HCT116 (cell line): ENCODE data around the gene TMEM132D. TPM values are rescaled to one million over a fixed set of nuclear protein-coding genes. Genes with fewer than 3 reads are reported as not detected.

Source experiments
- ATAC-seq: fragments of 200-7000 bp; cut with Tn5 transposase; 2 replicates; pipeline ENCODE4 v1.9.1; 2020; ENCODE audit warnings: mild to moderate bottlenecking, moderate library complexity
- BruUV-seq: library from RNA; stranded (reverse); fragments of 400-500 nt; replicated peaks from 2 replicates; lab custom pipeline; 2021; lab: Mats Ljungman, UMichigan
- CTCF ChIA-PET: fragments of 300-600 bp; sonication (Branson Sonifier 250); formaldehyde crosslinking; loops from one replicate; lab custom pipeline; 2021; ENCODE audit warnings: antibody characterized with exemption; lab: Charles Lee
- POLR2A ChIA-PET: fragments of 300-600, 350-600 bp; sonication (Branson Sonifier 250); formaldehyde crosslinking; loops from one replicate; lab custom pipeline; 2021; ENCODE audit warnings: antibody characterized with exemption; lab: Charles Lee
- RAD21 ChIA-PET, 2 experiments: fragments of 300-600 bp; sonication (Branson Sonifier 250); formaldehyde crosslinking; loops; one replicate each; lab custom pipeline; 2023; ENCODE audit warnings: low total read pairs in 2 of 2; ENCODE audit not compliant: uncharacterized antibody in 2 of 2, unreplicated experiment in 2 of 2, low non-redundant PET in 1 of 2; lab: Charles Lee
- DNase-seq: peaks from one replicate; pipeline ENCODE4 v3.0.0-alpha.2; 2010; ENCODE audit warnings: low read depth, low spot score
- H2AFZ ChIP-seq: fragments of 200-600 bp; shearing (Covaris generic), sonication (generic); 2 replicates; pipeline ENCODE4 v1.6.1; 2017; ENCODE audit warnings: low read depth, mixed run types, mixed read lengths, antibody characterized with exemption, low read length; ENCODE audit not compliant: poor library complexity, severe bottlenecking
- H3K27ac ChIP-seq: 2 replicates; pipeline ENCODE4 v1.5.1; 2012; ENCODE audit warnings: low read depth, low read length
- H3K27me3 ChIP-seq: fragments of 200-600 bp; sonication (generic); 2 replicates; pipeline ENCODE4 v1.6.1; 2016; ENCODE audit warnings: mixed run types, low read length, mixed read lengths; ENCODE audit not compliant: insufficient read depth
- H3K36me3 ChIP-seq, 2 experiments: fragments of 200-500 bp in 1 of 2; fragments of 200-600 bp in 1 of 2; sonication (Bioruptor generic) in 1 of 2; sonication (generic) in 1 of 2; 2 replicates each; pipeline versions ENCODE4 v1.5.1 to v1.6.1; 2014 to 2016; ENCODE audit warnings: low read length in 2 of 2, inconsistent platforms in 1 of 2, mixed read lengths in 1 of 2, mixed run types in 1 of 2; ENCODE audit not compliant: insufficient read depth in 2 of 2, control insufficient read depth in 1 of 2
- H3K4me1 ChIP-seq, 2 experiments: fragments of 200-600 bp in 1 of 2; sonication (generic) in 1 of 2; 2 replicates each; pipeline versions ENCODE4 v1.5.1 to v1.6.1; 2012 to 2017; ENCODE audit warnings: low read length in 2 of 2, inconsistent platforms in 1 of 2, mild to moderate bottlenecking in 1 of 2, mixed read lengths in 1 of 2, mixed run types in 1 of 2, moderate library complexity in 1 of 2; ENCODE audit not compliant: insufficient read depth in 2 of 2, control insufficient read depth in 1 of 2
- H3K4me2 ChIP-seq: fragments of 200-600 bp; sonication (generic); 2 replicates; pipeline ENCODE4 v1.6.1; 2017; ENCODE audit warnings: mixed run types, low read length, mixed read lengths
- H3K4me3 ChIP-seq, 2 experiments: fragments of 200-600 bp in 1 of 2; sonication (generic) in 1 of 2; replicated peaks in 1 of 2; 2 replicates each; pipeline ENCODE4 v1.5.1; 2011 to 2016; ENCODE audit warnings: low read length in 2 of 2, control low read depth in 1 of 2, low read depth in 1 of 2, mild to moderate bottlenecking in 1 of 2, mixed read lengths in 1 of 2, mixed run types in 1 of 2
- H3K79me2 ChIP-seq: fragments of 200-600 bp; sonication (generic); 2 replicates; pipeline ENCODE4 v1.6.1; 2017; ENCODE audit warnings: mild to moderate bottlenecking, mixed run types, low read length, moderate library complexity, mixed read lengths; ENCODE audit not compliant: insufficient read depth
- H3K9ac ChIP-seq: fragments of 200-600 bp; sonication (generic); 2 replicates; pipeline ENCODE4 v1.6.1; 2016; ENCODE audit warnings: low read length, mixed read lengths
- H3K9me2 ChIP-seq: fragments of 200-600 bp; sonication (generic), shearing (Covaris generic); 2 replicates; pipeline ENCODE4 v1.6.1; 2017; ENCODE audit warnings: mixed run types, mild to moderate bottlenecking, moderate library complexity; ENCODE audit not compliant: insufficient read depth
- H3K9me3 ChIP-seq, 2 experiments: fragments of 200-500 bp in 1 of 2; fragments of 200-600 bp in 1 of 2; sonication (Bioruptor generic) in 1 of 2; sonication (generic) in 1 of 2; 2 replicates each; pipeline ENCODE4 v1.6.1; 2014 to 2017; ENCODE audit warnings: low read length in 2 of 2, mixed read lengths in 2 of 2, inconsistent platforms in 1 of 2, low read depth in 1 of 2, mild to moderate bottlenecking in 1 of 2, mixed run types in 1 of 2, moderate library complexity in 1 of 2; ENCODE audit not compliant: control insufficient read depth in 1 of 2, insufficient read depth in 1 of 2
- H4K20me1 ChIP-seq: fragments of 200-600 bp; sonication (generic), shearing (Covaris generic); 2 replicates; pipeline ENCODE4 v1.6.1; 2017; ENCODE audit warnings: mixed run types, mild to moderate bottlenecking, moderate library complexity; ENCODE audit not compliant: insufficient read depth
- CBX3 ChIP-seq: IDR thresholded peaks from 2 replicates; pipeline ENCODE4 v1.6.1; 2012; ENCODE audit warnings: low read depth
- CEBPB ChIP-seq: IDR thresholded peaks from 2 replicates; pipeline ENCODE4 v1.6.1; 2012; ENCODE audit warnings: low read depth
- EGR1 ChIP-seq: IDR thresholded peaks from 2 replicates; pipeline ENCODE4 v1.6.1; 2012; ENCODE audit warnings: low read depth
- EZH2 ChIP-seq: fragments of 200-600 bp; sonication (generic); IDR thresholded peaks from 2 replicates; pipeline ENCODE4 v1.6.1; 2017; ENCODE audit warnings: antibody characterized with exemption, mixed run types
- EZH2phosphoT487 ChIP-seq: fragments of 200-600 bp; IDR thresholded peaks from 2 replicates; pipeline ENCODE4 v1.6.1; 2018; ENCODE audit warnings: antibody characterized with exemption, borderline replicate concordance
- FOSL1 ChIP-seq: IDR thresholded peaks from 2 replicates; pipeline ENCODE4 v1.6.1; 2012; ENCODE audit warnings: low read depth
- JUND ChIP-seq: IDR thresholded peaks from 2 replicates; pipeline ENCODE4 v1.6.1; 2012
- MAX ChIP-seq: IDR thresholded peaks from 2 replicates; pipeline ENCODE4 v1.6.1; 2012
- POLR2A ChIP-seq: IDR thresholded peaks from 2 replicates; pipeline ENCODE4 v1.7.0; 2011; ENCODE audit warnings: borderline replicate concordance; ENCODE audit not compliant: insufficient read depth, insufficient read length; ENCODE audit errors: extremely low read depth
- POLR2AphosphoS5 ChIP-seq: IDR thresholded peaks from 2 replicates; pipeline ENCODE4 v1.6.1; 2011; ENCODE audit warnings: mild to moderate bottlenecking, low read depth, low read length, moderate library complexity
- RAD21 ChIP-seq: IDR thresholded peaks from 2 replicates; pipeline ENCODE4 v1.6.1; 2012; ENCODE audit warnings: low read depth, mild to moderate bottlenecking
- SIN3A ChIP-seq: IDR thresholded peaks from 2 replicates; pipeline ENCODE4 v1.6.1; 2012; ENCODE audit warnings: low read depth
- SP1 ChIP-seq: IDR thresholded peaks from 2 replicates; pipeline ENCODE4 v1.6.1; 2012; ENCODE audit warnings: low read depth
- SRF ChIP-seq: IDR thresholded peaks from 2 replicates; pipeline ENCODE4 v1.6.1; 2012; ENCODE audit warnings: low read depth
- TCF7L2 ChIP-seq: IDR thresholded peaks from 2 replicates; pipeline ENCODE4 v1.7.0; 2011; ENCODE audit warnings: borderline replicate concordance, inconsistent platforms; ENCODE audit not compliant: insufficient read depth, insufficient read length; ENCODE audit errors: extremely low read depth
- YY1 ChIP-seq: IDR thresholded peaks from 2 replicates; pipeline ENCODE4 v1.6.1; 2011; ENCODE audit warnings: low read length, low read depth, moderate library complexity, mild to moderate bottlenecking; ENCODE audit not compliant: insufficient replicate concordance; ENCODE audit errors: extremely low read depth
- ZBTB33 ChIP-seq: IDR thresholded peaks from 2 replicates; pipeline ENCODE4 v1.6.1; 2011; ENCODE audit warnings: mild to moderate bottlenecking, low read length, moderate library complexity; ENCODE audit not compliant: insufficient replicate concordance; ENCODE audit errors: extremely low read depth
- ZNF274 ChIP-seq: fragments of 200-500 bp; sonication (Bioruptor generic); IDR thresholded peaks from 2 replicates; pipeline ENCODE4 v1.6.1; 2014; ENCODE audit warnings: mild to moderate bottlenecking, low read depth, low read length, inconsistent platforms
- intact Hi-C: fragments of 100-400 bp; cut with micrococcal nuclease; formaldehyde crosslinking; loops from 2 replicates; pipeline ENCODE4 v1.10.0; 2022
- total RNA-seq: library from RNA; stranded (reverse); gene quantifications from one replicate; pipeline ENCODE4 v1.2.1, GENCODE V29; 2021; ENCODE audit not compliant: unreplicated experiment
- TF ChIP-seq, protein P1 (sequence below): IDR thresholded peaks from 2 replicates; pipeline ENCODE4 v1.6.1; 2012; ENCODE audit warnings: low read depth
- TF ChIP-seq, protein P2 (sequence below): IDR thresholded peaks from 2 replicates; pipeline ENCODE4 v1.6.1; 2012

Gene TMEM132D
- total RNA-seq, 1 experiment from 2014 or later, result not detected

- BruUV-seq, result no TSS peak
- H3K4me3 ChIP-seq, result no peak overlapping the region
- H3K36me3 ChIP-seq, result no peaks in the 10 kb centered on the region
- peaks cover 8 to 24% of the 10 kb centered on the region in 2 experiments; a peak in 2 of 4 replicates for H3K9me3 ChIP-seq
- POLR2A ChIA-PET, result no interaction called here
- intact Hi-C loops, result no loop called here
- H3K9me2 ChIP-seq, result no peaks in the 10 kb centered on the region
- H4K20me1 ChIP-seq, result no peaks in the 10 kb centered on the region
- no peak overlapping the region for H3K27ac ChIP-seq
- CTCF ChIA-PET, result no interaction called here
- H3K79me2 ChIP-seq, result no peaks in the 10 kb centered on the region
- H3K4me2 ChIP-seq, result no peak overlapping the region
- RAD21 ChIA-PET, result no interaction called here
- no peak overlapping the region for H3K9ac ChIP-seq
- TF ChIP-seq EGR1 (no peak), FOSL1 (no peak), YY1 (no peak), EZH2 (no peak), SP1 (no peak), POLR2AphosphoS5 (no peak), ZBTB33 (no peak), EZH2phosphoT487 (no peak), MAX (no peak), CBX3 (no peak), SIN3A (no peak), POLR2A (no peak), RAD21 (no peak), JUND (no peak), CEBPB (no peak), ZNF274 (no peak), TCF7L2 (no peak), SRF (no peak)
- TF ChIP-seq, protein P1, sequence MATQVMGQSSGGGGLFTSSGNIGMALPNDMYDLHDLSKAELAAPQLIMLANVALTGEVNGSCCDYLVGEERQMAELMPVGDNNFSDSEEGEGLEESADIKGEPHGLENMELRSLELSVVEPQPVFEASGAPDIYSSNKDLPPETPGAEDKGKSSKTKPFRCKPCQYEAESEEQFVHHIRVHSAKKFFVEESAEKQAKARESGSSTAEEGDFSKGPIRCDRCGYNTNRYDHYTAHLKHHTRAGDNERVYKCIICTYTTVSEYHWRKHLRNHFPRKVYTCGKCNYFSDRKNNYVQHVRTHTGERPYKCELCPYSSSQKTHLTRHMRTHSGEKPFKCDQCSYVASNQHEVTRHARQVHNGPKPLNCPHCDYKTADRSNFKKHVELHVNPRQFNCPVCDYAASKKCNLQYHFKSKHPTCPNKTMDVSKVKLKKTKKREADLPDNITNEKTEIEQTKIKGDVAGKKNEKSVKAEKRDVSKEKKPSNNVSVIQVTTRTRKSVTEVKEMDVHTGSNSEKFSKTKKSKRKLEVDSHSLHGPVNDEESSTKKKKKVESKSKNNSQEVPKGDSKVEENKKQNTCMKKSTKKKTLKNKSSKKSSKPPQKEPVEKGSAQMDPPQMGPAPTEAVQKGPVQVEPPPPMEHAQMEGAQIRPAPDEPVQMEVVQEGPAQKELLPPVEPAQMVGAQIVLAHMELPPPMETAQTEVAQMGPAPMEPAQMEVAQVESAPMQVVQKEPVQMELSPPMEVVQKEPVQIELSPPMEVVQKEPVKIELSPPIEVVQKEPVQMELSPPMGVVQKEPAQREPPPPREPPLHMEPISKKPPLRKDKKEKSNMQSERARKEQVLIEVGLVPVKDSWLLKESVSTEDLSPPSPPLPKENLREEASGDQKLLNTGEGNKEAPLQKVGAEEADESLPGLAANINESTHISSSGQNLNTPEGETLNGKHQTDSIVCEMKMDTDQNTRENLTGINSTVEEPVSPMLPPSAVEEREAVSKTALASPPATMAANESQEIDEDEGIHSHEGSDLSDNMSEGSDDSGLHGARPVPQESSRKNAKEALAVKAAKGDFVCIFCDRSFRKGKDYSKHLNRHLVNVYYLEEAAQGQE, result no peak
- TF ChIP-seq, protein P2, sequence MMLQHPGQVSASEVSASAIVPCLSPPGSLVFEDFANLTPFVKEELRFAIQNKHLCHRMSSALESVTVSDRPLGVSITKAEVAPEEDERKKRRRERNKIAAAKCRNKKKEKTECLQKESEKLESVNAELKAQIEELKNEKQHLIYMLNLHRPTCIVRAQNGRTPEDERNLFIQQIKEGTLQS, result no peak
- DNase-seq (no peak), ATAC-seq (no peak)
- H2AFZ ChIP-seq, result no peak overlapping the region
- no peaks in the 10 kb centered on the region for H3K4me1 ChIP-seq
- H3K27me3 ChIP-seq, result no peaks in the 10 kb centered on the region
Measured at GRCh38 chr12:129483111-129483893, 420.5 kb downstream of the TMEM132D start.
